Uterus (tissue), 4 donors: ENCODE results near the gene SYTL4. TPM values are rescaled to one million over a fixed set of nuclear protein-coding genes. Genes with fewer than 3 reads are reported as not detected.

Experiments
- DNase-seq, 2 donors: peaks; one replicate each; pipeline ENCODE4 v3.0.0-alpha.2; 2019 to 2020
- H3K27ac ChIP-seq, 2 donors: fragments of 200-600 bp; sonication (generic); 1 replicate in 1 of 2; 2 replicates in 1 of 2; pipeline ENCODE4 v1.5.1; 2016 to 2018
- H3K27me3 ChIP-seq, 2 donors: fragments of 200-600 bp; sonication (generic); one replicate each; pipeline ENCODE4 v1.5.1; 2018 to 2019; ENCODE audit warnings: control low read depth in 1 of 2
- H3K36me3 ChIP-seq, 2 donors: fragments of 200-600 bp; sonication (generic); one replicate each; pipeline ENCODE4 v1.5.1; 2019; ENCODE audit warnings: control low read depth in 1 of 2
- H3K4me1 ChIP-seq, 2 donors: fragments of 200-600 bp; sonication (generic); one replicate each; pipeline ENCODE4 v1.5.1; 2018 to 2019; ENCODE audit warnings: control low read depth in 1 of 2
- H3K4me3 ChIP-seq, 2 donors: fragments of 200-600 bp; sonication (generic); 1 replicate in 1 of 2; 2 replicates in 1 of 2; pipeline ENCODE4 v1.5.1; 2018 to 2019; ENCODE audit warnings: mild to moderate bottlenecking in 1 of 2
- H3K9me3 ChIP-seq, 2 donors: fragments of 200-600 bp; sonication (generic); one replicate each; pipeline ENCODE4 v1.5.1; 2019; ENCODE audit warnings: control low read depth in 1 of 2
- POLR2A ChIP-seq, 2 donors: fragments of 450-650 bp; IDR thresholded peaks; one replicate each; pipeline ENCODE4 v1.6.1; 2016; ENCODE audit warnings: antibody characterized with exemption in 2 of 2, mild to moderate bottlenecking in 1 of 2, moderate library complexity in 1 of 2
- intact Hi-C: fragments of 100-400 bp; cut with DNase I; formaldehyde crosslinking; loops from one replicate; pipeline ENCODE4 v1.15.1; 2023; ENCODE audit warnings: low total_unique reads
- total RNA-seq, 4 donors: library from RNA; depleted of rRNA in 3 of 4; stranded (reverse); fragments of >200 nt in 3 of 4; gene quantifications; one replicate each; pipeline versions ENCODE4 v1.1.0 to v1.2.4, GENCODE V29; 2014 to 2023
- TF ChIP-seq, protein P1 (sequence below), 4 experiments: fragments of 200-600 bp in 2 of 4; fragments of 450-650 bp in 2 of 4; sonication (generic) in 2 of 4; IDR thresholded peaks; one replicate each; pipeline ENCODE4 v1.5.1; 2016 to 2019; ENCODE audit warnings: antibody characterized with exemption in 4 of 4, mild to moderate bottlenecking in 2 of 4, moderate library complexity in 1 of 4
- donor health status: DM: yes; HTN: yes; CAD: no.

SYTL4 gene
- total RNA-seq, 4 donors from 2014 or later = 48.0 to 169 (median 83.8) TPM

DNA sequence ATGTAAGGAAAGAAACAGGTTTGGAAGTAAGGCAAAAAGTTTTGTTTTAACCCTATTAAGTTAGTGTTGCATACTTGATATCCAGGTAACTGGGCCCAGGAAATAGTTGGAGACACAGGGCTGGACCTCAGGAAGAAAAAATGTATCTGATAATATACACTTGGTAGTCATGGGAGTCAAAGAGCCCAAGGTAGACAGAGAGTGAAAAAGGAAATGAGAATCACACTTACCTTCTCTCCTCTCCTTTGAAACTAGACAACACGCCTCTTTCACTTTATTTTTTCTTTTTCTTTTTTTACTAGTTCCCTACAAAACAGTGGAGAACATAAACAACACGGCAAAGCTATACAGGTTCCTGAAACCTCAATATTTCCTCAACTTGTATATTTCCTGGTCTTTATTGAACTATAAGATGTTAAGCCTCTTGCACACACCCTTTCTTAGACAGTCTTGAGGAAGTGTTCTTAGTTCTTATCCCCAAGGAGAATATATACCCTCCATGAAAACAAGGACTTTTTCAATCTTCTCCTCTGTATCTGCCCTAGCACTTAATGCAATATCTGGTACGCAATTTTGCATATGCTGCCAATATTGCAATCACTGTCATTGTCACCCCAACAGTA lies 27.2 kb downstream of the SYTL4 start:
- Histone ChIP-seq H3K27ac (no peak overlapping the region), H3K27me3 (no peaks in the 10 kb centered on the region), H3K9me3 (no peaks in the 10 kb centered on the region), H3K4me3 (no peak overlapping the region), H3K36me3 (no peaks in the 10 kb centered on the region), H3K4me1 (no peaks in the 10 kb centered on the region)
- no peak for DNase-seq
- intact Hi-C loops = no loop called here
- no peak for TF ChIP-seq POLR2A (IDR thresholded peaks at IDR 0.05)
- TF ChIP-seq, protein P1, sequence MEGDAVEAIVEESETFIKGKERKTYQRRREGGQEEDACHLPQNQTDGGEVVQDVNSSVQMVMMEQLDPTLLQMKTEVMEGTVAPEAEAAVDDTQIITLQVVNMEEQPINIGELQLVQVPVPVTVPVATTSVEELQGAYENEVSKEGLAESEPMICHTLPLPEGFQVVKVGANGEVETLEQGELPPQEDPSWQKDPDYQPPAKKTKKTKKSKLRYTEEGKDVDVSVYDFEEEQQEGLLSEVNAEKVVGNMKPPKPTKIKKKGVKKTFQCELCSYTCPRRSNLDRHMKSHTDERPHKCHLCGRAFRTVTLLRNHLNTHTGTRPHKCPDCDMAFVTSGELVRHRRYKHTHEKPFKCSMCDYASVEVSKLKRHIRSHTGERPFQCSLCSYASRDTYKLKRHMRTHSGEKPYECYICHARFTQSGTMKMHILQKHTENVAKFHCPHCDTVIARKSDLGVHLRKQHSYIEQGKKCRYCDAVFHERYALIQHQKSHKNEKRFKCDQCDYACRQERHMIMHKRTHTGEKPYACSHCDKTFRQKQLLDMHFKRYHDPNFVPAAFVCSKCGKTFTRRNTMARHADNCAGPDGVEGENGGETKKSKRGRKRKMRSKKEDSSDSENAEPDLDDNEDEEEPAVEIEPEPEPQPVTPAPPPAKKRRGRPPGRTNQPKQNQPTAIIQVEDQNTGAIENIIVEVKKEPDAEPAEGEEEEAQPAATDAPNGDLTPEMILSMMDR (IDR thresholded peaks at IDR 0.05) = no peak

DNA sequence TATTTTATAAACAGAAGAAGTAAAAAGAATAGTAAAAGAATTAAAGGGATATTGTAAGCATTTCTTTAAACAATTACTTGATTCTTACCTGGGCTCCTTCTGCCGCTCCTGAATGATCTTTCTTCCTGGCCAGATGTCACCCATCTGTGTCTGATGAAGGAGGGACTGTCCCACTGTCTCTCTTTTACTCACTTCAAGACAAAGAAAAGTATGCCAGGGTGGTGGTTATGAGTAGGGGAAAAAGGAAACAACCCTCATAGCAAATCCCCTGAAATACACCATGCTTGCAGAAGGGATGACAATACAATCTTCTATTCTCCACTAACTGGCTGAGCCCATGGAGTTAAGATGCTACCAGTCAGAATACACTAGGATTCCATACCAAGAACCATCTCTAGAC lies 31.1 kb downstream of the SYTL4 start:
- Histone ChIP-seq H3K36me3 (no peaks in the 10 kb centered on the region), H3K4me3 (no peak overlapping the region), H3K9me3 (no peaks in the 10 kb centered on the region), H3K4me1 (no peaks in the 10 kb centered on the region), H3K27ac (no peak overlapping the region), H3K27me3 (no peaks in the 10 kb centered on the region)
- TF ChIP-seq POLR2A (IDR thresholded peaks at IDR 0.05) = no peak
- TF ChIP-seq, protein P1 (IDR thresholded peaks at IDR 0.05) = no peak
- no peak for DNase-seq
- intact Hi-C loops = no loop called here

DNA sequence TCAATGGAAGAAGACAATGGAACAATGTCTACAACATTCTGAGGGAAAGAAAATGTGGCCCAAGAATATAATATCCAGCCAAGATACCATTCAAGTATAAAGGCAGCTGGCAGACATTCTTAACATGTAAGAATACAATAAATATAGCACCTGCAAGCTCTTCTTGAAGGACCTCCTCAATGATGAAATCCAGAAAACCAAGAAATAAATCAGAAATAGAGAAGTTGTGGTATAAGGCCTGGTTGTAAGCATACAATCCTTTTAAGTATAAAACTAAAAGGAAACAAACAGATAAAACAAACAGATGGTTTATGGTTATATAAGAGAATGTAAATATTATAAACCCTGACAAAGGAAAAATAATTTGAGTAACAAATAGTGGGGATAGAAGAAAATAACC lies 33.4 kb downstream of the SYTL4 start:
- no peak overlapping the region for H3K4me3 ChIP-seq
- H3K4me1 ChIP-seq = no peaks in the 10 kb centered on the region
- no peak for TF ChIP-seq POLR2A (IDR thresholded peaks at IDR 0.05)
- H3K36me3 ChIP-seq = no peaks in the 10 kb centered on the region
- no peak for DNase-seq
- H3K27ac ChIP-seq = no peak overlapping the region
- intact Hi-C loops = no loop called here
- H3K27me3 ChIP-seq = no peaks in the 10 kb centered on the region
- no peaks in the 10 kb centered on the region for H3K9me3 ChIP-seq

DNA sequence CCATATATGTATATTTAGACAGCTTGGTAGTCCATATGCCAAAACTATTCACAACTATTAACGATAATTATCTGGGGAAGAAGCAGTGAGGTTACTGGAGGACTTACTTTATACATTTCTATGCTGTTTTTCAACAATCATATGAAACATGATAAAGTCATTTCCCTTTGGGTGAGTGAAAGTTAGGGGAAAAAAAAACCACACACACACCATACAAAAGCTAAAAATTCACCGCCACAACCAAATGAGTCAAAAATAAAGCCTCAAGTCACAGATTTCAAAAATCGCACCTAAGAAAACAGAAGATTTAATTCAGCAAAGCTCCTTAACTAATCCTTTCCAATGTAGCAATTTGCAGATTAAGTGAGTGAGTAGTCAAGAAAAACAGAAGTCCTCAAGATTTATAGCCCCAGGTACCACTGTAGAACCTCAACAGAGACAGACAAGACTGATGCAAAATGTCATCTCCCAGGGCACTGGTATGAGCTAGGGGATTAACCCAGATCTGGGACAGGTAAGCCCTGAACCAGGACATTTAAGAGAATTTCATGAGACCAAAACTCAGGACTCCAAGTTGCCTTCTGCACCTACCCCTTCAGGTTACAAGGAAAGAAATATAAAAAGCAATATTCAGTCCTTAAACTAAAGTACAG lies 35.1 kb downstream of the SYTL4 start:
- TF ChIP-seq POLR2A (IDR thresholded peaks at IDR 0.05) = no peak
- TF ChIP-seq, protein P1 (IDR thresholded peaks at IDR 0.05) = no peak
- Histone ChIP-seq H3K36me3 (no peaks in the 10 kb centered on the region), H3K27ac (no peak overlapping the region), H3K4me1 (no peaks in the 10 kb centered on the region), H3K27me3 (no peaks in the 10 kb centered on the region), H3K4me3 (no peak overlapping the region), H3K9me3 (no peaks in the 10 kb centered on the region)
- DNase-seq = no peak
- intact Hi-C loops = no loop called here

DNA sequence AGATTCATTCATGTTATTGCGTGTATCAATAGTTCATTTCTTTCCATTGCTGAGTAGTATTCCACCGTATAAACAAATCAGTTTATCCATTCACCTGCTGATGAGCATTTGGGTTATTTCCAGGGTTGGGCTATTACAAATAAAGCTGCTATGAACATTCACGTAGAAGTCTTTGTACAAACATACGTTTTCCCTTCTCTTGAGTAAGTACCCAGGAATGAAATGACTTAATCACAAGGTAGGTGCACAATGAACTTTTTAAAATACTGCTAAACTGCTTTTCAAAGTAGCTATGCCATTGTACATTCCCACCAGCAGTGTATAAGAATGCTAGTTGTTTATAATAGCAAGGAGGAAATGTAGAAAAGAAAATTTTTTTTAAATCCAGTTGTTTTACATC lies 35.9 kb downstream of the SYTL4 start:
- Histone ChIP-seq H3K4me3 (no peak overlapping the region), H3K27me3 (no peaks in the 10 kb centered on the region), H3K4me1 (no peaks in the 10 kb centered on the region), H3K9me3 (no peaks in the 10 kb centered on the region), H3K36me3 (no peaks in the 10 kb centered on the region), H3K27ac (no peak overlapping the region)
- no peak for DNase-seq
- TF ChIP-seq, protein P1 (IDR thresholded peaks at IDR 0.05) = no peak
- TF ChIP-seq POLR2A (IDR thresholded peaks at IDR 0.05) = no peak
- intact Hi-C loops = no loop called here
